ENCODE results near the gene SLC9A5. TPM values are rescaled to one million over a fixed set of nuclear protein-coding genes. Genes with fewer than 3 reads are reported as not detected.

SLC9A5 gene
- polyA plus RNA-seq, 3 donors, result 1.0 TPM; not detected in 2

DNA sequence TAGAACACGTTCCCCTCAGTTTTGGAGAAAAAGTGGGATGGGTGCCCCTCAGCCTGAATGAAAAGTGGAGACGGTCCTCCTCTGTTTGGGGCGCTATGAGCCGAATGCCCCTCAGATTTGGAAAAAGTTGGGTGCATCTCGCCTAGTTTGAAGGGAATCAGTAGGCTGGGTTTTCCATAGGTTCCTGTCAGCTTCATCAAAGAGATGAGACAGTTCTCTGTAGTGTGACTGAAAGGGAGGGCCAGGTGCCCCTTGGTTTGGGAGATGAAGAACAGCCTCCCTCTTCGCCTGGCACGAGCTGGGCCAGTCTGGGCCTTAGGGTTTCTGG, 742 bp upstream of the SLC9A5 start:
- H3K4me3 Mint-ChIP-seq, result peak overlapping the region; percentile 92
- Histone ChIP-seq H3K4me2 (replicated peaks; ENCODE audit: extremely low read depth, low read length, poor library complexity, severe bottlenecking) (peak overlapping the region; percentile 87), H3K27ac (ENCODE audit: low read depth in 1 of 2, low read length in 2 of 2) (no peak overlapping the region), H3K36me3 (replicated peaks in 1 of 2; ENCODE audit: control insufficient read depth in 1 of 2, insufficient read depth in 2 of 2, low read length in 2 of 2) (no peaks in the 10 kb centered on the region), H3K27me3 (ENCODE audit: control insufficient read depth in 2 of 2, insufficient read depth in 2 of 2, low read length in 2 of 2) (peaks cover 24 to 32% of the 10 kb centered on the region in 2 donors), H3K4me1 (ENCODE audit: control insufficient read depth in 1 of 2, insufficient read depth in 2 of 2, low read length in 2 of 2) (peaks cover 49 to 55% of the 10 kb centered on the region in 2 donors), H2AFZ (ENCODE audit: insufficient read depth, low read depth, low read length, poor library complexity, severe bottlenecking) (peak overlapping the region; percentile 76), H3K4me3 (replicated peaks in 1 of 3; ENCODE audit: low read depth in 2 of 3, low read length in 3 of 3) (peak overlapping the region in 1 of 3 experiments; percentile 97), H3K9me3 (replicated peaks in 1 of 2; ENCODE audit: control insufficient read depth in 1 of 2, insufficient read depth in 1 of 2, low read length in 2 of 2) (no peaks in the 10 kb centered on the region), H3K9ac (ENCODE audit: insufficient read depth, low read length, poor library complexity, severe bottlenecking) (no peak overlapping the region), H3K79me2 (ENCODE audit: insufficient read depth, low read length) (peaks cover 28% of the 10 kb centered on the region), H4K20me1 (ENCODE audit: insufficient read depth, low read length) (peaks cover 9% of the 10 kb centered on the region)
- H3K4me1 Mint-ChIP-seq, result peaks cover 51% of the 10 kb centered on the region
- H3K27ac Mint-ChIP-seq, result peak overlapping the region in 5 of 7 donors; percentile 25 to 99 (median 68)
- DNase-seq, result no peak
- peaks cover 0 to 9% (median 4%) of the 10 kb centered on the region in 7 donors for H3K9me3 Mint-ChIP-seq
- peaks cover 3 to 4% of the 10 kb centered on the region in 2 donors for H3K36me3 Mint-ChIP-seq
- 4% methylated on average over 7 of the region's 7 CpGs for WGBS (ENCODE audit: insufficient coverage)
- H3K27me3 Mint-ChIP-seq (ENCODE audit: low read depth in 3 of 3), result peaks cover 22 to 44% (median 32%) of the 10 kb centered on the region in 3 donors
- intact Hi-C loops (cut with micrococcal nuclease), result loop anchor here in 1 of 2 donors (10.0 kb wide), 3 partner anchors 227 to 553 kb away; partner anchors contain the start of genes CMTM4 and CTCF
- TF ChIP-seq CTCF (IDR thresholded peaks at IDR 0.05), result no peak

GRCh38 chr16:67249178-67250044, 632 bp downstream of the SLC9A5 start:
- no peak for DNase-seq
- WGBS (ENCODE audit: insufficient coverage), result 27% methylated on average over 18 of the region's 22 CpGs
- Histone ChIP-seq H3K36me3 (replicated peaks in 1 of 2; ENCODE audit: control insufficient read depth in 1 of 2, insufficient read depth in 2 of 2, low read length in 2 of 2) (no peaks in the 10 kb centered on the region), H3K4me3 (replicated peaks in 1 of 3; ENCODE audit: low read depth in 2 of 3, low read length in 3 of 3) (peak overlapping the region in 1 of 3 experiments; percentile 97), H3K4me2 (replicated peaks; ENCODE audit: extremely low read depth, low read length, poor library complexity, severe bottlenecking) (peak overlapping the region; percentile 87), H3K9ac (ENCODE audit: insufficient read depth, low read length, poor library complexity, severe bottlenecking) (peak overlapping the region; percentile 58), H2AFZ (ENCODE audit: insufficient read depth, low read depth, low read length, poor library complexity, severe bottlenecking) (peak overlapping the region; percentile 76), H3K4me1 (ENCODE audit: control insufficient read depth in 1 of 2, insufficient read depth in 2 of 2, low read length in 2 of 2) (peaks cover 35 to 42% of the 10 kb centered on the region in 2 donors), H3K27me3 (ENCODE audit: control insufficient read depth in 2 of 2, insufficient read depth in 2 of 2, low read length in 2 of 2) (peaks cover 24 to 32% of the 10 kb centered on the region in 2 donors), H3K79me2 (ENCODE audit: insufficient read depth, low read length) (peaks cover 20% of the 10 kb centered on the region), H4K20me1 (ENCODE audit: insufficient read depth, low read length) (peaks cover 9% of the 10 kb centered on the region), H3K27ac (ENCODE audit: low read depth in 1 of 2, low read length in 2 of 2) (no peak overlapping the region), H3K9me3 (replicated peaks in 1 of 2; ENCODE audit: control insufficient read depth in 1 of 2, insufficient read depth in 1 of 2, low read length in 2 of 2) (no peaks in the 10 kb centered on the region)
- Mint-ChIP-seq H3K36me3 (peaks cover 3 to 4% of the 10 kb centered on the region in 2 donors), H3K27me3 (ENCODE audit: low read depth in 3 of 3) (peaks cover 22 to 44% (median 32%) of the 10 kb centered on the region in 3 donors), H3K4me3 (peak overlapping the region; percentile 68 to 80), H3K9me3 (peaks cover 0 to 9% (median 4%) of the 10 kb centered on the region in 7 donors), H3K4me1 (peaks cover 38% of the 10 kb centered on the region), H3K27ac (peak overlapping the region in 1 of 7 donors; percentile 23)
- no peak for TF ChIP-seq CTCF (IDR thresholded peaks at IDR 0.05)
- intact Hi-C loops (cut with micrococcal nuclease), result loop anchor here in 1 of 2 donors (10.0 kb wide), 3 partner anchors 225 to 555 kb away; partner anchors contain the start of genes CMTM4 and CTCF
